MM.1S (cell line): ENCODE data around the gene TM7SF3.

Experiments
- EZH2 ChIP-seq: fragments of 300-600 bp; sonication (generic); optimal IDR thresholded peaks from 2 replicates; pipeline ENCODE3; 2017; ENCODE audit warnings: low read depth, mild to moderate bottlenecking, antibody characterized with exemption, low read length, mixed read lengths
- EZH2phosphoT487 ChIP-seq: fragments of 300-600 bp; sonication (generic); IDR thresholded peaks from 2 replicates; pipeline ENCODE4 v1.6.1; 2018; ENCODE audit warnings: antibody characterized with exemption, low read length
- TF ChIP-seq, protein P1 (sequence below): fragments of 300-600 bp; sonication (generic); IDR thresholded peaks from 2 replicates; pipeline ENCODE4 v1.5.1; 2016; ENCODE audit warnings: antibody characterized with exemption, low read length, mixed read lengths

DNA sequence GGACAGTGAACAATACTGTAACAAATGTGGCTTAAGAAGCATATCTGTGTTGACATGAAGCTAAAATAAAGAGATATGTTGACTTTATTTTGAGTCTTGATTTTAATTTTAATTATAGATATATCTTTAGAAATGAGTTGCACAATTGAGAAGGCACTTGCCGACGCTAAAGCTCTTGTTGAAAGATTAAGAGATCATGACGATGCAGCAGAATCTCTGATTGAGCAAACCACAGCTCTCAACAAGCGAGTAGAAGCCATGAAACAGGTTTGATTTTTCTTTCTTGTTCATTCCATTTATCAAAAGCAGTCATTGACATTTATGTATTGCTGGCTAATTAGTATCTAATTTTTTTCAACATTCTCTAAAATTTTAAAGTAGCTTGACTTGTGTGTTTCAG is 60.2 kb downstream of the TM7SF3 start:
- TF ChIP-seq EZH2 (no peak), EZH2phosphoT487 (no peak)
- TF ChIP-seq, protein P1, sequence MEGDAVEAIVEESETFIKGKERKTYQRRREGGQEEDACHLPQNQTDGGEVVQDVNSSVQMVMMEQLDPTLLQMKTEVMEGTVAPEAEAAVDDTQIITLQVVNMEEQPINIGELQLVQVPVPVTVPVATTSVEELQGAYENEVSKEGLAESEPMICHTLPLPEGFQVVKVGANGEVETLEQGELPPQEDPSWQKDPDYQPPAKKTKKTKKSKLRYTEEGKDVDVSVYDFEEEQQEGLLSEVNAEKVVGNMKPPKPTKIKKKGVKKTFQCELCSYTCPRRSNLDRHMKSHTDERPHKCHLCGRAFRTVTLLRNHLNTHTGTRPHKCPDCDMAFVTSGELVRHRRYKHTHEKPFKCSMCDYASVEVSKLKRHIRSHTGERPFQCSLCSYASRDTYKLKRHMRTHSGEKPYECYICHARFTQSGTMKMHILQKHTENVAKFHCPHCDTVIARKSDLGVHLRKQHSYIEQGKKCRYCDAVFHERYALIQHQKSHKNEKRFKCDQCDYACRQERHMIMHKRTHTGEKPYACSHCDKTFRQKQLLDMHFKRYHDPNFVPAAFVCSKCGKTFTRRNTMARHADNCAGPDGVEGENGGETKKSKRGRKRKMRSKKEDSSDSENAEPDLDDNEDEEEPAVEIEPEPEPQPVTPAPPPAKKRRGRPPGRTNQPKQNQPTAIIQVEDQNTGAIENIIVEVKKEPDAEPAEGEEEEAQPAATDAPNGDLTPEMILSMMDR = no peak
